K562 (cell line): ENCODE results near the gene C4orf36. TPM values are rescaled to one million over a fixed set of nuclear protein-coding genes. Genes with fewer than 3 reads are reported as not detected.

ENCODE experiments used
- BMI1 ChIP-seq: fragments of 150-350 bp; IDR thresholded peaks from 2 replicates; pipeline ENCODE4 v1.6.1; 2014; ENCODE audit warnings: low read length
- CEBPG ChIP-seq, 3 experiments: fragments of 200-800 bp in 1 of 3; sonication (Bioruptor generic) in 1 of 3; sonication (generic) in 1 of 3; formaldehyde crosslinking in 1 of 3; IDR thresholded peaks in 2 of 3; conservative IDR thresholded peaks in 1 of 3; 2 replicates each; pipeline versions ENCODE4 v1.6.1 to v1.8.0; 2016 to 2022; ENCODE audit warnings: missing compliant biosample characterization in 2 of 3, missing genetic modification characterization in 2 of 3, mild to moderate bottlenecking in 1 of 3, missing genetic modification reagents in 1 of 3
- CTBP1 ChIP-seq: fragments of 450-650 bp; IDR thresholded peaks from 2 replicates; pipeline ENCODE4 v1.6.1; 2016; ENCODE audit warnings: borderline replicate concordance
- CXXC5 ChIP-seq: fragments of 250-450 bp; sonication (Bioruptor Pico); IDR thresholded peaks from 2 replicates; pipeline ENCODE4 v1.8.0; 2022; ENCODE audit warnings: inconsistent platforms, mild to moderate bottlenecking, moderate library complexity
- ESRRB ChIP-seq: fragments of 250-450 bp; sonication (Bioruptor Pico); IDR thresholded peaks from 2 replicates; pipeline ENCODE4 v1.5.0; 2020; ENCODE audit warnings: mild to moderate bottlenecking, moderate library complexity, borderline replicate concordance
- NFE2L1 ChIP-seq: fragments of 450-650 bp; IDR thresholded peaks from 2 replicates; pipeline ENCODE4 v1.6.1; 2016; ENCODE audit warnings: missing genetic modification characterization, low read depth, mild to moderate bottlenecking, missing compliant biosample characterization, moderate library complexity, borderline replicate concordance
- NFIC ChIP-seq: fragments of 450-650 bp; IDR thresholded peaks from 2 replicates; pipeline ENCODE4 v1.6.1; 2017; ENCODE audit warnings: mild to moderate bottlenecking, inconsistent platforms
- RCOR1 ChIP-seq, 2 experiments: IDR thresholded peaks; 2 replicates each; pipeline ENCODE4 v1.6.1; 2012; ENCODE audit warnings: low read depth in 2 of 2, low read length in 2 of 2, borderline replicate concordance in 1 of 2, improper control_type of control experiment in 1 of 2
- SMARCA4 ChIP-seq: fragments of 450-650 bp; IDR thresholded peaks from 2 replicates; pipeline ENCODE4 v1.6.1; 2016
- SRF ChIP-seq, 2 experiments: fragments of 250-450, 450-650 bp in 1 of 2; sonication (Bioruptor Pico) in 1 of 2; sonication (generic) in 1 of 2; formaldehyde crosslinking; IDR thresholded peaks; 2 replicates each; pipeline versions ENCODE4 v1.5.0 to v1.5.1; 2020 to 2022; ENCODE audit warnings: mild to moderate bottlenecking in 1 of 2, missing genetic modification reagents in 1 of 2
- TAF9B ChIP-seq: fragments of 450-650 bp; IDR thresholded peaks from 2 replicates; pipeline ENCODE4 v1.6.1; 2018; ENCODE audit warnings: mild to moderate bottlenecking; ENCODE audit not compliant: partially characterized antibody
- TEAD2 ChIP-seq: fragments of 450-650 bp; IDR thresholded peaks from 2 replicates; pipeline ENCODE4 v1.6.1; 2016; ENCODE audit warnings: missing genetic modification characterization, control low read depth, missing compliant biosample characterization
- ZBTB17 ChIP-seq: fragments of 450-650 bp; formaldehyde crosslinking; IDR thresholded peaks from 2 replicates; pipeline ENCODE4 v1.4.0; 2020; ENCODE audit warnings: mild to moderate bottlenecking
- ZNF133 ChIP-seq: fragments of 250-450 bp; sonication (Bioruptor Pico); IDR thresholded peaks from 2 replicates; pipeline ENCODE4 v1.4.0; 2020; ENCODE audit warnings: mild to moderate bottlenecking
- ZNF224 ChIP-seq: sonication (generic); formaldehyde crosslinking; IDR thresholded peaks from 2 replicates; pipeline ENCODE4 v1.8.0; 2022; ENCODE audit warnings: mild to moderate bottlenecking, missing genetic modification reagents
- ZNF77 ChIP-seq: fragments of 250-450 bp; sonication (Bioruptor Pico); IDR thresholded peaks from 2 replicates; pipeline ENCODE4 v1.5.0; 2020
- polyA plus RNA-seq, 8 experiments: library from polyadenylated mRNA; depleted of rRNA in 4 of 8; stranded (reverse) in 5 of 8; unstranded in 3 of 8; fragments of >200 nt; fragmentation: Nextera tagmentation in 2 of 8; fragmentation: Illumina TruSeq in 1 of 8; extraction: Ambion mirVana in 2 of 8; extraction: Trizol in 1 of 8; gene quantifications; 2 replicates each; pipeline versions ENCODE4 v1.2.1 to v1.2.3, GENCODE V29; 2011 to 2014; ENCODE audit warnings: inconsistent platforms in 1 of 8, missing spikeins in 1 of 8
- total RNA-seq, 7 experiments: library from RNA; depleted of rRNA in 6 of 7; stranded (reverse); fragments of >200 nt in 6 of 7; fragmentation: Illumina TruSeq in 2 of 7; extraction: Trizol in 2 of 7; gene quantifications; 2 replicates each; pipeline versions ENCODE4 v1.2.1 to v1.2.3, GENCODE V29; 2011 to 2021; ENCODE audit warnings: low replicate concordance in 1 of 7
- TF ChIP-seq, protein P1 (sequence below): fragments of 450-650 bp; IDR thresholded peaks from 2 replicates; pipeline ENCODE4 v1.6.1; 2017; ENCODE audit warnings: antibody characterized with exemption, mild to moderate bottlenecking
- TF ChIP-seq, protein P2 (sequence below): fragments of 450-650 bp; formaldehyde crosslinking; IDR thresholded peaks from 2 replicates; pipeline ENCODE4 v1.4.0; 2022; ENCODE audit warnings: missing genetic modification characterization
- TF ChIP-seq, protein P3 (sequence below): sonication (generic); IDR thresholded peaks from 2 replicates; pipeline ENCODE4 v1.6.1; 2016
- TF ChIP-seq, protein P4 (sequence below): sonication (generic); formaldehyde crosslinking; IDR thresholded peaks from 2 replicates; pipeline ENCODE4 v1.9.0; 2022; ENCODE audit warnings: mild to moderate bottlenecking, missing genetic modification reagents

Gene C4orf36
- total and polyA plus RNA-seq, 9 of the 15 experiments (the other 6 are each of a cell fraction or from before 2014, with no cell fraction given), result 0.14 to 0.45 (median 0.20) TPM; not detected in 5

DNA sequence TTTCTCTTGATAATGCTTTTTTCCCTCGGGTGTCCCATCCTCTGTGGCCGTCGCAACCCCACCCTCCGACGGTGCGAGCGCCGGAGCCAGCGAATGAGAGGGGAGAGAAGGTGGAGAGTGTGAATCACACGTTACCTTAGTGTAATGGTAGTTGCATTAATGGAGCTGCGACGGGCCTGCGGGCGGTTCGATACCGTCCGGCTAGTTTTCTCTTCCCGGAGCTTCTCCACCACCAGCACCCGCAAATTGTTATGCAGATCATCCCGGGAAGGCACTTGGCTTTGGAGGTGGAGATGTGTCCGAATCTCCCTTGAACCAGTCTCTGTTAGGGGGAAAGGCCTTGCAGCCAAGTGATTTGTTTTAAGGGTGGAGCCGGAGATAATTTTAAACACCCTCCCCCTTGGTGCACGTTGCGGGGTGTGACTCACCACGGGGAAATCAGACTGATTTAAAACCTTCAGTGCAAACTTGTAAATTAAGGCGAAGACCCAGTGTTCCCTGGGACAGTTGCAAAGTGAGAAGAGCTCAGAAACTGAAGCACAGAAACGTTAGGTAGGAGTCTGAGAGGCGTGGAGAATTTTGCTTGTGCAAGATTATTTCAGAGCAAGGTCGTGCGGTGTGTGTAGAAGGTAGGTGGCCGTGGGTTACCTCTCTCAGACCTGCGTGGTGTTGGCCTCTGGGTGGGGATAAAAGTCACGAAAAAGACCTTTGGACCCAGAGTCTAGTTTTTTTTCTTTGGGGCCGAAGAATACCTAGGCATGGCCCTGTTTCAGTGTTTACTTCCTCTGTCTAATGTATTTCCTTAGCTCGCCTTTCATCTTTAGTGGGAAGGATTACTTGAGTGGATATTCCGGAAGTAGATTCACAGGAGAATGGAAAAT lies 43.9 kb upstream of the C4orf36 start (continued):
- TF ChIP-seq, protein P1, sequence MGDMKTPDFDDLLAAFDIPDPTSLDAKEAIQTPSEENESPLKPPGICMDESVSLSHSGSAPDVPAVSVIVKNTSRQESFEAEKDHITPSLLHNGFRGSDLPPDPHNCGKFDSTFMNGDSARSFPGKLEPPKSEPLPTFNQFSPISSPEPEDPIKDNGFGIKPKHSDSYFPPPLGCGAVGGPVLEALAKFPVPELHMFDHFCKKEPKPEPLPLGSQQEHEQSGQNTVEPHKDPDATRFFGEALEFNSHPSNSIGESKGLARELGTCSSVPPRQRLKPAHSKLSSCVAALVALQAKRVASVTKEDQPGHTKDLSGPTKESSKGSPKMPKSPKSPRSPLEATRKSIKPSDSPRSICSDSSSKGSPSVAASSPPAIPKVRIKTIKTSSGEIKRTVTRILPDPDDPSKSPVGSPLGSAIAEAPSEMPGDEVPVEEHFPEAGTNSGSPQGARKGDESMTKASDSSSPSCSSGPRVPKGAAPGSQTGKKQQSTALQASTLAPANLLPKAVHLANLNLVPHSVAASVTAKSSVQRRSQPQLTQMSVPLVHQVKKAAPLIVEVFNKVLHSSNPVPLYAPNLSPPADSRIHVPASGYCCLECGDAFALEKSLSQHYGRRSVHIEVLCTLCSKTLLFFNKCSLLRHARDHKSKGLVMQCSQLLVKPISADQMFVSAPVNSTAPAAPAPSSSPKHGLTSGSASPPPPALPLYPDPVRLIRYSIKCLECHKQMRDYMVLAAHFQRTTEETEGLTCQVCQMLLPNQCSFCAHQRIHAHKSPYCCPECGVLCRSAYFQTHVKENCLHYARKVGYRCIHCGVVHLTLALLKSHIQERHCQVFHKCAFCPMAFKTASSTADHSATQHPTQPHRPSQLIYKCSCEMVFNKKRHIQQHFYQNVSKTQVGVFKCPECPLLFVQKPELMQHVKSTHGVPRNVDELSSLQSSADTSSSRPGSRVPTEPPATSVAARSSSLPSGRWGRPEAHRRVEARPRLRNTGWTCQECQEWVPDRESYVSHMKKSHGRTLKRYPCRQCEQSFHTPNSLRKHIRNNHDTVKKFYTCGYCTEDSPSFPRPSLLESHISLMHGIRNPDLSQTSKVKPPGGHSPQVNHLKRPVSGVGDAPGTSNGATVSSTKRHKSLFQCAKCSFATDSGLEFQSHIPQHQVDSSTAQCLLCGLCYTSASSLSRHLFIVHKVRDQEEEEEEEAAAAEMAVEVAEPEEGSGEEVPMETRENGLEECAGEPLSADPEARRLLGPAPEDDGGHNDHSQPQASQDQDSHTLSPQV, result no peak
- TF ChIP-seq, protein P2, sequence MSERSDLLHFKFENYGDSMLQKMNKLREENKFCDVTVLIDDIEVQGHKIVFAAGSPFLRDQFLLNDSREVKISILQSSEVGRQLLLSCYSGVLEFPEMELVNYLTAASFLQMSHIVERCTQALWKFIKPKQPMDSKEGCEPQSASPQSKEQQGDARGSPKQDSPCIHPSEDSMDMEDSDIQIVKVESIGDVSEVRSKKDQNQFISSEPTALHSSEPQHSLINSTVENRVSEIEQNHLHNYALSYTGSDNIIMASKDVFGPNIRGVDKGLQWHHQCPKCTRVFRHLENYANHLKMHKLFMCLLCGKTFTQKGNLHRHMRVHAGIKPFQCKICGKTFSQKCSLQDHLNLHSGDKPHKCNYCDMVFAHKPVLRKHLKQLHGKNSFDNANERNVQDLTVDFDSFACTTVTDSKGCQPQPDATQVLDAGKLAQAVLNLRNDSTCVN, result no peak
- TF ChIP-seq SRF (CRISPR knock-in tag; IDR thresholded peaks at IDR 0.05) (peak in 1 of 2 experiments; percentile 52; a peak in 1 of 4 replicates), BMI1 (no peak), ZNF133 (CRISPR knock-in tag) (no peak), ESRRB (CRISPR knock-in tag) (no peak), NFE2L1 (no peak), RCOR1 (IDR thresholded peaks at IDR 0.05; ENCODE audit: borderline replicate concordance in 1 of 2, low read depth in 2 of 2, low read length in 2 of 2) (peak in 1 of 2 experiments; percentile 84; a peak in 1 of 4 replicates), CEBPG (CRISPR knock-in tag; IDR thresholded peaks at IDR 0.05) (no peak), CEBPG (tag; conservative IDR thresholded peaks at IDR 0.05 in 1 of 2, IDR thresholded peaks at IDR 0.05 in 1 of 2) (no peak; a peak in 1 of 4 replicates), NFIC (peak; percentile 20), CTBP1 (peak; percentile 45; the same call in 1 of the 2 replicates), CXXC5 (peak; percentile 66), ZNF224 (CRISPR knock-in tag) (no peak), TAF9B (peak; percentile 45), ZNF77 (CRISPR knock-in tag) (no peak), TEAD2 (tag) (no peak), ZBTB17 (no peak), SMARCA4 (peak; percentile 58; the same call in 1 of the 2 replicates)
- TF ChIP-seq, protein P3, sequence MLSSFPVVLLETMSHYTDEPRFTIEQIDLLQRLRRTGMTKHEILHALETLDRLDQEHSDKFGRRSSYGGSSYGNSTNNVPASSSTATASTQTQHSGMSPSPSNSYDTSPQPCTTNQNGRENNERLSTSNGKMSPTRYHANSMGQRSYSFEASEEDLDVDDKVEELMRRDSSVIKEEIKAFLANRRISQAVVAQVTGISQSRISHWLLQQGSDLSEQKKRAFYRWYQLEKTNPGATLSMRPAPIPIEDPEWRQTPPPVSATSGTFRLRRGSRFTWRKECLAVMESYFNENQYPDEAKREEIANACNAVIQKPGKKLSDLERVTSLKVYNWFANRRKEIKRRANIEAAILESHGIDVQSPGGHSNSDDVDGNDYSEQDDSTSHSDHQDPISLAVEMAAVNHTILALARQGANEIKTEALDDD, result peak; percentile 78
- TF ChIP-seq, protein P4, sequence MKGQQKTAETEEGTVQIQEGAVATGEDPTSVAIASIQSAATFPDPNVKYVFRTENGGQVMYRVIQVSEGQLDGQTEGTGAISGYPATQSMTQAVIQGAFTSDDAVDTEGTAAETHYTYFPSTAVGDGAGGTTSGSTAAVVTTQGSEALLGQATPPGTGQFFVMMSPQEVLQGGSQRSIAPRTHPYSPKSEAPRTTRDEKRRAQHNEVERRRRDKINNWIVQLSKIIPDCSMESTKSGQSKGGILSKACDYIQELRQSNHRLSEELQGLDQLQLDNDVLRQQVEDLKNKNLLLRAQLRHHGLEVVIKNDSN, result no peak
